OCI-LY1 (cell line): ENCODE results near the gene BAZ2A.

Experiments
- H2AFZ ChIP-seq: fragments of 200-600 bp; sonication (generic), shearing (Covaris generic); 2 replicates; pipeline ENCODE4 v1.6.0; 2014; ENCODE audit warnings: antibody characterized with exemption, mild to moderate bottlenecking, low read length
- H3F3A ChIP-seq: fragments of 200-600 bp; sonication (generic), shearing (Covaris generic); 2 replicates; pipeline ENCODE4 v1.6.0; 2014; ENCODE audit warnings: mild to moderate bottlenecking, antibody characterized with exemption, low read length, moderate library complexity; ENCODE audit not compliant: insufficient read depth
- H3K27ac ChIP-seq: fragments of 200-600 bp; sonication (generic); 2 replicates; pipeline ENCODE4 v1.5.1; 2014; ENCODE audit warnings: low read length, mixed run types, mild to moderate bottlenecking, low read depth; ENCODE audit not compliant: poor library complexity, severe bottlenecking
- H3K27me3 ChIP-seq: fragments of 200-600 bp; sonication (generic); 2 replicates; pipeline ENCODE4 v1.6.0; 2014; ENCODE audit warnings: antibody characterized with exemption, mild to moderate bottlenecking, low read length, moderate library complexity; ENCODE audit not compliant: insufficient read depth
- H3K36me3 ChIP-seq: fragments of 200-600 bp; sonication (generic); 2 replicates; pipeline ENCODE4 v1.6.1; 2014; ENCODE audit warnings: mild to moderate bottlenecking, antibody characterized with exemption, low read length, moderate library complexity, mixed read lengths; ENCODE audit not compliant: insufficient read depth
- H3K4me1 ChIP-seq: fragments of 200-600 bp; sonication (generic); 2 replicates; pipeline ENCODE4 v1.5.1; 2014; ENCODE audit warnings: mild to moderate bottlenecking, low read length, moderate library complexity; ENCODE audit not compliant: insufficient read depth, severe bottlenecking
- H3K4me2 ChIP-seq: fragments of 200-600 bp; sonication (generic), shearing (Covaris generic); 2 replicates; pipeline ENCODE4 v1.6.1; 2014; ENCODE audit warnings: low read length
- H3K4me3 ChIP-seq: fragments of 200-600 bp; sonication (generic); 2 replicates; pipeline ENCODE4 v1.5.1; 2014; ENCODE audit warnings: low read length, low read depth, mild to moderate bottlenecking, mixed read lengths; ENCODE audit not compliant: poor library complexity, severe bottlenecking
- H3K79me2 ChIP-seq: fragments of 200-600 bp; shearing (Covaris generic); 2 replicates; pipeline ENCODE4 v1.6.1; 2016; ENCODE audit warnings: mixed run types, low read length, mixed read lengths; ENCODE audit not compliant: insufficient read depth
- H3K9ac ChIP-seq: fragments of 200-600 bp; sonication (generic), shearing (Covaris generic); 2 replicates; pipeline ENCODE4 v1.6.1; 2014; ENCODE audit warnings: mild to moderate bottlenecking, low read length, mixed read lengths
- H3K9me2 ChIP-seq: fragments of 200-600 bp; sonication (generic), shearing (Covaris generic); 2 replicates; pipeline ENCODE4 v1.6.1; 2014; ENCODE audit warnings: low read depth, mild to moderate bottlenecking, low read length, mixed read lengths
- H3K9me3 ChIP-seq: fragments of 200-600 bp; shearing (Covaris generic); 2 replicates; pipeline ENCODE4 v1.6.1; 2014; ENCODE audit warnings: low read length, mixed read lengths
- H4K20me1 ChIP-seq: fragments of 200-600 bp; sonication (generic), shearing (Covaris generic); 2 replicates; pipeline ENCODE4 v1.6.0; 2016; ENCODE audit warnings: mild to moderate bottlenecking, low read length; ENCODE audit not compliant: insufficient read depth
- EZH2 ChIP-seq: fragments of 200-600 bp; sonication (generic), shearing (Covaris generic); IDR thresholded peaks from 2 replicates; pipeline ENCODE4 v1.8.0; 2017; ENCODE audit warnings: borderline replicate concordance, mixed run types, mild to moderate bottlenecking, antibody characterized with exemption, low read length, moderate library complexity, mixed read lengths
- TF ChIP-seq, protein P1 (sequence below): fragments of 200-600 bp; sonication (generic), shearing (Covaris generic); IDR thresholded peaks from 2 replicates; pipeline ENCODE4 v1.5.1; 2017; ENCODE audit warnings: mild to moderate bottlenecking, antibody characterized with exemption, low read length, moderate library complexity, mixed read lengths

Gene BAZ2A

DNA sequence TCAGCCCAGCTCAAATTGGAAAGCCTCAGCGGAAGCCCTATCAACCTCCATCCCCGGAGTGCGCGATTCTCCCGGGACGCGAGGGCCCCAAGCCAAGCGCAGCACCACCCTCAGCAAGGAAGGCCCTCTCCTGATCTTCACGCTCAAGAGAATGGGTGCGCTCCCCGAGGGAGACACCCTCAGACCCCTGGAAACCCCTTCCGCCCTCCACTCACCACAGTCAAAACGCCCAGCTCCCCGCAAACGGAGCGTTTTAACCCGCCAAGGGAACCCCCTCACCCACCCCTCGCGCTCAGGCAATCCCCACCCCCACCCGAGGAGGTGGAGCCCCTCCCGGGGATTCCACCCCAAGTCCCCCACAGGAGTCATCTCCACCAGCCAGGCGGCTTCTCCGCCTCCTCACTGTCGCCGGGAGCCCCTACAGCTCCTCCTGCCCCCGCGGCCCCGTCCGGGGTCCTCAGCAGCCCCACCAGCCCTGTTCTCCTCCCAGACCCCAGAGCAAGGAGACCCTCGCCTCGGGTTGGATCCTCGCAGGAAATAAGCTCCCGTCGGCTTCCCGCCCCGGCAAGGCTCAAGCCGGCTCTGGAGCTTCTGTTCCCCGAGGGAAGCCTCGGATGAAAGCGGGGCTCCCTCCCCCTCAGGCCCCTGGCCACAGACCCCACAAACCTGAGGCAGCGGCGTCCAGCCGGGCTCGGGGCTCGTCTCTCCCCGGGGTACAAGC lies 507 bp downstream of the BAZ2A start:
- no peaks in the 10 kb centered on the region for H4K20me1 ChIP-seq
- H2AFZ ChIP-seq, result no peak overlapping the region

DNA sequence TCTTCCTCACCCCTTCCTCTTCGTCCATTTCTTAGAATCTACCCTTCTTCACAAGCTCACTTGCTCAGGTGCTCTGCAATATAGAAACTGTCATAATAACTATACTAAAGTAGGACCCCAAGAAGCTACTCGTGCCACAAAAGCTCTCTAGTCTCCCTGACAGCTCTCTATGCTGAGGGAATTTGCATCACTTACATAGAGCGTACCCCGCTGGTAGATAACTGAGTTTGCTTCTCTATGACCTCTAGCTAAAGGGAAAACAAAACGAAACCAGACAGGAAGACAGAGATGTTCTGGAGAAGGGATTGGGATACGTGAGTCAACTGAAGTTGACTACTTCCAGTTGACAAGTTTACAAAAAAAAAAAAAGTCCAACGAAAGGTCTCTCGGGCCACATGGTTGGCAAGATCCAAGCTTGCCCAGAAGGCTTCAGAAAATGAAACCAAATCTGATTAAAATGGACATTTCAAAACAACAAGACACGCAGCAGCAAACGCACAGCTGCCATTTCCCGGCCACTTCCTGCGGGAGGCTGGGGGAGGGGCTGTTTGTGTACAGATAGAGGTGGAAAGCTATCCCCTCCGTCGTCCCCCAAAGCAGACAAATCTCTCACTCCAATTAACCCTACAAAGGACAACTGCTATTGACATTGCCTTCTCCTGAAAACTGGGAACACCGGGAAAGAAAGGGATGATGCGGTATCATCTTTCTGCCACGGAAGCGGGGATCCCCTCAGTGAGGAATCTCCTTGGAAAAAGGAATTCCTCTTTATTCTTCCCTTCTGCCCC lies 1.3 kb downstream of the BAZ2A start:
- Histone ChIP-seq H3K9me3 (no peaks in the 10 kb centered on the region), H3F3A (0 out of 2 replicates have a peak, but pooled peaks cover 4% of the 10 kb centered on the region), H3K9me2 (no peaks in the 10 kb centered on the region), H3K27ac (peak overlapping the region; percentile 75), H3K27me3 (no peaks in the 10 kb centered on the region), H3K36me3 (peaks cover 23% of the 10 kb centered on the region; the same call in 1 of the 2 replicates), H3K4me3 (peak overlapping the region; percentile 87), H2AFZ (no peak overlapping the region), H3K79me2 (peaks cover 59% of the 10 kb centered on the region), H3K9ac (peak overlapping the region; percentile 88), H4K20me1 (peaks cover under 1% of the 10 kb centered on the region; the same call in 1 of the 2 replicates), H3K4me2 (peak overlapping the region; percentile 97), H3K4me1 (peaks cover 64% of the 10 kb centered on the region)
- no peak for TF ChIP-seq EZH2
- TF ChIP-seq, protein P1, sequence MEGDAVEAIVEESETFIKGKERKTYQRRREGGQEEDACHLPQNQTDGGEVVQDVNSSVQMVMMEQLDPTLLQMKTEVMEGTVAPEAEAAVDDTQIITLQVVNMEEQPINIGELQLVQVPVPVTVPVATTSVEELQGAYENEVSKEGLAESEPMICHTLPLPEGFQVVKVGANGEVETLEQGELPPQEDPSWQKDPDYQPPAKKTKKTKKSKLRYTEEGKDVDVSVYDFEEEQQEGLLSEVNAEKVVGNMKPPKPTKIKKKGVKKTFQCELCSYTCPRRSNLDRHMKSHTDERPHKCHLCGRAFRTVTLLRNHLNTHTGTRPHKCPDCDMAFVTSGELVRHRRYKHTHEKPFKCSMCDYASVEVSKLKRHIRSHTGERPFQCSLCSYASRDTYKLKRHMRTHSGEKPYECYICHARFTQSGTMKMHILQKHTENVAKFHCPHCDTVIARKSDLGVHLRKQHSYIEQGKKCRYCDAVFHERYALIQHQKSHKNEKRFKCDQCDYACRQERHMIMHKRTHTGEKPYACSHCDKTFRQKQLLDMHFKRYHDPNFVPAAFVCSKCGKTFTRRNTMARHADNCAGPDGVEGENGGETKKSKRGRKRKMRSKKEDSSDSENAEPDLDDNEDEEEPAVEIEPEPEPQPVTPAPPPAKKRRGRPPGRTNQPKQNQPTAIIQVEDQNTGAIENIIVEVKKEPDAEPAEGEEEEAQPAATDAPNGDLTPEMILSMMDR, result no peak

More for the DNA sequence above, 507 bp downstream of the BAZ2A start:
- H3K9ac ChIP-seq, result peak overlapping the region; percentile 88
- H3K27ac ChIP-seq, result peak overlapping the region; percentile 75
- peaks cover 63% of the 10 kb centered on the region for H3K4me1 ChIP-seq
- no peak for TF ChIP-seq EZH2
- TF ChIP-seq, protein P1, result no peak
- H3K79me2 ChIP-seq, result peaks cover 52% of the 10 kb centered on the region
- H3K27me3 ChIP-seq, result no peaks in the 10 kb centered on the region
- no peaks in the 10 kb centered on the region for H3K9me2 ChIP-seq
- peak overlapping the region; percentile 87 for H3K4me3 ChIP-seq
- peak overlapping the region; percentile 97 for H3K4me2 ChIP-seq
- 0 out of 2 replicates have a peak, but pooled peaks cover 4% of the 10 kb centered on the region for H3F3A ChIP-seq
- H3K36me3 ChIP-seq, result peaks cover 15% of the 10 kb centered on the region; the same call in 1 of the 2 replicates
- no peaks in the 10 kb centered on the region for H3K9me3 ChIP-seq

DNA sequence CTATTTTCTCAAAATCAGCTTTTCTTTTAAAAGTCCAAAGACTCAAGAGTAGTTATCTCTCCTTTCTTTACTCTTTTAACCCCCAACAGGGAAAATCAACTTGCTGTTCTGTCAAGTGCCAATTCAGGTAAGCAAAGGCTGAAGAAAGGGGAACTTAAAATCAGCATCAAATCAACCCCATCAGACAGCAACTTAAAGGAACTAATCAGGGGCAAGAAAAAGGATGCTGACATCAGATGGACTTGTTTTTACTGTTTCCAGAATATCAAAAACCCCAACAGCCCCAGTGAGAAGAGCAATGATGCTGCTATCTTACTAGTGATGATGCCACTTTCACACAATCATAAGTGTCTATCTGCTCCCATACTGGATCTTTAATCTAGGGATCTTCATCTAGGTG lies 3.4 kb downstream of the BAZ2A start:
- TF ChIP-seq, protein P1, result no peak
- no peak for TF ChIP-seq EZH2
- Histone ChIP-seq H3K36me3 (peaks cover 37% of the 10 kb centered on the region), H3K9me2 (no peaks in the 10 kb centered on the region), H3K27ac (peak overlapping the region; percentile 45), H3K27me3 (no peaks in the 10 kb centered on the region), H3K4me2 (no peak overlapping the region), H3K79me2 (peaks cover 79% of the 10 kb centered on the region), H3K9ac (no peak overlapping the region), H2AFZ (no peak overlapping the region), H3K9me3 (no peaks in the 10 kb centered on the region), H4K20me1 (peaks cover 2% of the 10 kb centered on the region; the same call in 1 of the 2 replicates), H3K4me3 (no peak overlapping the region), H3F3A (0 out of 2 replicates have a peak, but pooled peaks cover under 1% of the 10 kb centered on the region), H3K4me1 (peaks cover 47% of the 10 kb centered on the region)
